HG03558 (cell line): ENCODE measurements around the gene TRIM75.
"Not testable (repeated sequence)": the region's sequence is repeated elsewhere in the genome, so short reads cannot be mapped to it uniquely, and the experiment has no call there.

ENCODE experiments used
- ATAC-seq: cut with Tn5 transposase; IDR thresholded peaks from one replicate; pipeline ENCODE4 v1.9.1; 2021; ENCODE audit warnings: moderate number of reproducible peaks; ENCODE audit not compliant: unreplicated experiment; ENCODE audit errors: extremely low read depth

Gene TRIM75

DNA sequence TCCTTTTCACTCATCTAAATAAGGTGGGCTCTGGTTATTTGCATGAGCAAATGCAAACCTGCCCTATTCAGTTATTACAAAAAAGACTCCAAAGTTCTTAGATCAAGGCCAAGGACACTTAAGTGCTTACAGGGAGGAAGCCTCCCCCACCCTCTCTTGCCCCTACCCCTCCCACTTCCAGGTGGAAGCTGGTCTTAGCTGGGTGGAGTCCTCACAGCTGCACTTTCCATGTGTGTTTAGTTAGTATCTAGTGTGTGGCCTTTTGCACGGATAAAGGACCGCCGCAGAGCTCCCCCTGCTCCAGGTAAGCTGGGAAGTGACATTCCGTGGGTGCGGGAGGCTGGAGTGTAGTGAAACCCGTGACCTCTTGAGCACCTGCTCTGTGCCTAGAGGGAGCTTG is at the start of gene TRIM75:
TSS of gene TRIM75 (plus strand) at position 222 of the 400 bp plus-strand sequence. CDS start 5,282 bp downstream, outside the sequence.
- no peak for ATAC-seq

DNA sequence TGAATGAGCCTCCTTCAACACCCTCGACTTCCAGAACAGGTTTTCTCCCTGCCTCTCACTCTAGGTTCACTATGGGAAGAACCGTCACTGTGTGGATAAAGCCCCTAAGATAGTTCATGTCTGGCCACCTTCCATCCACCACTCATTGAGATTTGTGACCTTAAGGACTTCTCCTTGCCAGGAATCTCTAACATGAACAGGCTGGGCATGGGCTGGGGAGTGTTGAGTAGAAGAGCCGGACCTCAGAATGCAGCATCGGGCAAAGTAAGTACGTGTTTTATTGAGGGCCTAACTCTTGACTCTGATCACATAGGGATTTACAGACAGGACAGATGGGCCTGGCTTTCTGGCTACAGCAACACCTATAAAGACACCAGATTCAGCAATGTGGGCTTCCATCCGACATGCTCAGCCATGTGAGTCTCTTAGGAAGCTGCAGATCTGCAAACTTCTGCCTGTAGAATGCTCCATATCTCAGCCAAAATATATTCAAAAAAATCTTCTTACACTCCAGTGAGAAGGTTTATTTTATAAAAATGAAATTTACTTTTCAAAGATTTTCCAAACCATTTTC is 48.2 kb upstream of the TRIM75 start:
- ATAC-seq = no peak

DNA sequence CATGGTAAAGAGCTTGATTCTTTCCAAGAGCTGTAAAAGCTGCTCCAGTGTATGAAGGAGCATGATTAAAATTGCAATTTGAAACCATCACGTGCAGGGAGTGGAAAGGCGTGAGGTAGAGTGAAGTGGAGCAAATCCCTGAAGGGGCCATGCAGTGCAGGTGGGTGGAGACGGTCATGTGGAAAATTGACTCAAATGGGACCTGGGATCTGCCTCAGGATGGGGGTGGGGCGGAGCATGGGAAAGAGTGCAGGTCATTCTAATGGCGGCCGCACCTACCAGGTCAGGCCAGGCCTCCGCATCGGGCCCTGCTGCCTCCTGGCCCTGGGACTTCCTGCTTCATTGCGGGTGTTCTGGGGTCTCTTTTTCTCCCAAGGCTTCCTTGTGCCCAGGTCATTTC is 47.2 kb upstream of the TRIM75 start:
- ATAC-seq = no peak

DNA sequence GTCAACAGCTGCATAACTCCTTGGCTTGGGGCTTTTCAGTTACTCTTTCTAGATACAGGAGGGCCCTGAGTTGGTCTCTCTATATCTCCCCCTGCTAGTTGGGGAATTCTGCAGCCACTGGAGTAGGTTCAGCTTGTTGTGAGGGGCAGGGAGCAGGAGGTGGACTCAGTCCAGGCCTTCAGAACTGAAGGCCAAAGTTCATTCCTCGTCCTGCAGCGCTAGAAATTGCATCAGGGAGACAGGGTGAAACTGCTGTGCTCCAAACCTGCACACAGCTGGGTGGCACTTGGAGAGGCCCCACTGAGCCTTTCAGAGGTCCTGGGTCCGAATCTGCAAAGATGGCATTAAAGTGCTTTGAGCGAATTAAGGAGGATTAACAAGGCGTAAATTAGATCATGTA is 46.8 kb upstream of the TRIM75 start:
- no peak for ATAC-seq

DNA sequence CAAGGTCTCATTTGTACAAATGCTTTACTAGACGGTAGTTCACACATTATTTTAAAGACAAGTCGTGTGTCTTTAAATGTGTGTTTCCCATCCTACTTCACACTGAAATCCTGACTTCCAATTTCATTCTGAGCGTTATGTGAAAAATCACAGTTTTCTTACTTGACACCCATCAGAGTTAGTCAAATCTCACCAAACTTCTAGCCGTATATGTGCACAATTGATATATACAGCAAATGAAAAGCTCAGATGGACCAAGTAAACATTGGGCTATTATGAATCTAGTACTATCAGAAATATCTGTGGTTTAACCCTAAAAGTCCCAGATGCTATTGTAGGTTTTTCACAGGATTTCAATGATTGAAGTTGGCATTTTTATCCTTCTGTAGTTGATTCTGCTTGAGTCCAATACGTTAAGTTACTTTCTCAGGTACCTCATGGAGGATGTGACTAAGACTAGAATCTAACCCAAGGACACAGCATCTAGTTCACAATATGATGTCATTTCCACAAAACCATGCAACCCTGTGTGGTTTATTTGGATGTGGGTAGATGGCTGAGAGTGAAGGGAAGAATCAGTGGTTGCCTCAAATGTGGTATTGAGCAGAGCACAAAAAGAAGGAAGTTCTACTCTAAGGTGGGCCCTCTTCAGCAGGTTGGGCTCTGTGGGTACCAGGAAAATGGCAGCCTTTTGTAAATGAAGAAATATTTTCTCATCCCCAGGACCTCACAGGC is 44.0 kb upstream of the TRIM75 start:
- peak; percentile 78 for ATAC-seq

DNA sequence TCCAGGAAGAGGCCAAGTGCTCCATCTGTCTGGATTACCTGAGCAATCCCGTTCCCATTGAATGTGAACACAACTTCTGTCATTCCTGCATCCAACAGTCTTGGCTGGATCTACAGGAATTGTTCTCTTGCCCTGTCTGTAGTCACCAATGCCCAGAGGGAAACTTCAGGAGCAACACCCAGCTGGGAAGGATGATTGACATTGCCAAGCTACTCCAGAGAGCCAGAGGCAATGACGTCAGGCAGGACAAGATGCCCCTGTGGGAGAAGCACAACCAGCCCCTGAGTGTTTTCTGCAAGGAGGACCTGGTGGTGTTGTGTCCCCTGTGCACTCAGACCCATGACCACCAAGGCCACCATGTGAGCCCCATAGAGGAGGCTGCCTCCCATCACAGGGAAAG is 43.2 kb upstream of the TRIM75 start:
- no peak for ATAC-seq

DNA sequence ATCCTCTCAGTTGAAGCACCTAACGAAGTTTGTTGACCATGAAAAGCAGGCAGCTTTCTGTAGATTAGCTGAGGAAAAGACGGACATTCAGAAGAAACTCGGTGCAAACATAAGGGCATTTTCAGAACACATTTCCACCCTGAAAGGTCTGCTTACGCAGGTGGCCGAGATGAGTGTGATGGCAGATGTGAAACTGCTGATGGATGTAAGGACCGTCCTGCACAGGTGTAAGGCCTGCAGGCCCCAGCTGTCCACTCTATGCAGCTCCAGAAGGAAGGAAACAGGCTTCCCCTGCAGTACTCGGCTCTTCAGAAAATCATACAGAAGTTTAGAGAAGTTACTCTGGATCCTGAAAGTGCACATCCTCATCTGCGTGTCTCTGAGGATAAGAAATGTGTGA is 42.7 kb upstream of the TRIM75 start:
- no peak for ATAC-seq

DNA sequence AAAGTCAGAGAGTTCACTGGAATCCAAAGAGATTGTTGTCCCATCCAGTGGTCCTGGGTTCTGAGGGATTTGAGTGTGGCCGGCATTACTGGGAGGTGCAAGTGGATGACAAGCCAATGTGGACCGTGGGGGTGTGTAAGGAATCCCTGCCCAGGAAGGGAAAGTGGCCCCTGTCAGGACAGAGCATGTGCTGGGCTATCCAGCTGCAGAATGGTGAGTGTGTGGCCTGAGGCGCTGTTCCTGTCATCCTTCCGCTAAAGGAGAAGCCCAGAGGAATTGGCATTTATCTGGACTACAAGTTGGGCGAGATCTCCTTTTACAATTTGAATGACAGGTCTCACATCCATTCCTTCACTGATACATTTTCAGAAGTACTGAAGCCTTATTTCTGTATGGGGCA is 42.3 kb upstream of the TRIM75 start:
- ATAC-seq = no peak

DNA sequence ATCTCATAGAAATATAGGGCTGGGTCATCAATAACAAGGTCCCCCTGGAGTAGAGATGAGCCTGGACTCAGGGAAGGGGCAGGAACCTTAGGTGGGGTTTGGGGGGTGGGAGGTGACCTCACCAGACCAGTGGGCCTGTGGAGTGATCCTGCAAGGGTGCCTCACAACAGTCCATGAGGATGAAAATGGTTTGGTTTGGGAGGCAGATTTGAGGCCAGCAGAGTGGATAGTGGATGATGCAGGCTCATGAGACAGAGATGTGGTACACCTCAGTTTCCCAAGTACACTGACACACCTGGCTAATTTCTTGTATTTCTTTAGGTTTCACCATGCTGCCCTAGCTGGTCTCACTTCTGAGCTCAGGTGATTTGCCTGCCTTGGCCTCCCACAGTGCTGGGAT is 40.0 kb upstream of the TRIM75 start:
- ATAC-seq = no peak

DNA sequence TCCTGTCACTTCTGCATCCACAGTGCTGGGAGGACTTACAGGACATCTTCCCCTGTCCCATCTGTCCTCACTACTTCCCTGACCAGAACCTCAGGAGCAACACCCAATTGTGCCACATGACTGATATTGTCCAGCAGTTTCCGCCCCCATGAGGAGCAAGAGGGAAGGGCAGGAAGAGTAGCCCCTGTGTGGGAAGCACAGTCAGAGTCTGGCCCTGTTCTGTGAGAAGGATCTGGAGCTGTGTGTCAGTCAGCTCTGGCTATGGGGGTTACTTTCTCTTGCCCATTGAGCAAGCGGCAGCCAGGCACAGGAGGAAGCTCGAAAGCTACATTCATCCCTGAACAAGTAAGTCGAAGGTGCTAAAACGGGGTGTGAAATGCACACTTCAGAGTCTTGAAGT is 36.7 kb upstream of the TRIM75 start:
- ATAC-seq = no peak

DNA sequence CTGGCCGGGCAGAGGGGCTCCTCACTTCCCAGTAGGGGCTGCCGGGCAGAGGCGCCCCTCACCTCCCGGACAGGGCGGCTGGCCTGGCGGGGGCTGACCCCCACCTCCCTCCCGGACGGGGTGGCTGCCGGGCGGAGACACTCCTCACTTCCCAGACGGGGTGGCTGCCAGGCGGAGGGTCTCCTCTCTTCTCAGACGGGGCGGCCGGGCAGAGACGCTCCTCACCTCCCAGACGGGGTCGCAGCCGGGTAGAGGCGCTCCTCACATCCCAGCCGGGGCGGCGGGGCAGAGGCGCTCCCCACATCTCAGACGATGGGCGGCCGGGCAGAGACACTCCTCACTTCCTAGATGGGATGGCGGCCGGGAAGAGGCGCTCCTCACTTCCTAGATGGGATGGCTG is 33.7 kb upstream of the TRIM75 start:
- not testable (repeated sequence) for ATAC-seq

DNA sequence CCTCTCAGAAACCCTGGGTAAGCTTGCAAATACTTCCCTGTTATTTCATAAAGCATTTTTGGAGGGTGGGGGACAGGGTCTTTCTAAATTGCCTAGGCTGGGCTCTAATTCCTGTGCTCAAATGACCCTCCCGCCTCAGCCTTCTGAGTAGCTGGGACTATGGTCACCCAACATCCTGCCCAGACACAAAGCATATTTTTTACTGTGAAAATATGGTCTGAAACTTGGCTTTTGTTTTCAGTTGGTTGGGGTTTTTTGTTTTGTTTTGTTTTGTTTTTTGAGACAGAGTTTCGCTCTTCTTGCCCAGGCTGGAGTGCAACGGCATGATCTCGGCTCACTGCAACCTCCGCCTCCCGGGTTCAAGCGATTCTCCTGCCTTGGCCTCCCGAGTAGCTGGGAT is 27.9 kb upstream of the TRIM75 start:
- not testable (repeated sequence) for ATAC-seq

DNA sequence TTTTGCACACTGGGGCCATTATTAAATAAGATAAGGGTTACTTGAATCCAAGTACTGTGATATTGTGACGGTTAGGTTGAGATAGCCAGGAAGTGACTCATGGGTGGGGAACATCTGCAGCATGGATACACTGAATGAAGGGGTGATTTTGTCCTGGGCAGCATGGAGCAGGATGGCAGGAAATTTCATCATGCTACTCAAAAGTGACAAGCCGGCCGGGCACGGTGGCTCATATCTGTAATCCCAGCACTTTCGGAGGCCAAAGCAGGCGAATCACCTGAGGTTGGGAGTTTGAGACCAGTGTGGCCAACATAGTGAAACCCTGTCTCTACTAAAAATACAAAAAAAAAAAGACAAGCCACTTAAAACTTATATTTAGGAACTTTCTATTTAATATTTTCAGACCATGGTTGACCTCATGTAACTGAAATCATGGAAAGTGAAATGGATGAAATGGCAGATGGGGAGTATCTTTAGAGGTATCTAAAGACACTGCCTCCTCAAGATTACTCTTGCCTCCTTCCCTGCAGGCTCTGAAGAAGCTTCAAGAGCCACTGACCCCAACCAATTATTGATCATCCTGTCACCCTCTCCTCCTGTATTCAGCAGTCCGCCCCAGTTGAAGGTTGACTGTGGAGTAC is 25.8 kb upstream of the TRIM75 start:
- no peak for ATAC-seq

DNA sequence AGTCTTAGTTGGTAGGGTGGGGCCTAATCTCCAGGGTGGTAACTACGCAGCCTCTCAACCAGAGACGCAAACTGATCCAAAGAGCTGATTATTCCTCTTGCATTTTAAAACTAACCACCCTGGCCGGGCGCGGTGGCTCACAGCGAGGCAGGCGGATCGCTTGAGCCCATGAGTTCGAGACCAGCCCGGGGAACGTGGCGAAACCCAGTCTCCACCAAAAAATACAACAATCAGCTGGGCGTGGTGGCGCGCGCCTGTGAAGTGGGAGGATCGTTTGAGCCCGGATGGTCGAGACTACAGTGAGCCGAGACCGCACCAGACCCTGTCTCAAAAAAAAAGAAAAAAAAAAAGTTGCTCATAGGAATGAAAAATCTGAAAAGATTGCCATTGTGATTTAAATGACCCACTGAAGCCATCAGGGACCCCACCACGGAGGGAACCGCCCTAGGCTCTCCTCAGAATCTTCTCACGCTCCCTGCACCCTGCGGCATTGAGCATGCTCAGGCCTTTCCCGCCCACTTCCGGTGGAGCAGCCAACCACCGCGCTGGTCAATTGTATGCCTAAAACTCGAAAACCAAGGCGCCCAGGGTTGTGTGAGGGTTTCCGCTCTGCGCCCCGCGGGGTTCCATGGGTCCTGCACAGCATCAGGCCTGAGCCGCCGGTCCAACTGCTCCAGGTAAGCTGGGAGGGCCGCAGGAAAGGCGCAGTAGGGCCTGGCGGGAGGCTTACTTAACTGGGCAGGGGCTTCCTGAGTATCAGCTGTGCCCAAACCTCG is 22.0 kb upstream of the TRIM75 start, which contains the start of gene TRIM60:
TSS of gene TRIM60 (plus strand) at position 564 of the 776 bp plus-strand sequence. CDS start 8,074 bp downstream, outside the sequence.
- no peak for ATAC-seq

DNA sequence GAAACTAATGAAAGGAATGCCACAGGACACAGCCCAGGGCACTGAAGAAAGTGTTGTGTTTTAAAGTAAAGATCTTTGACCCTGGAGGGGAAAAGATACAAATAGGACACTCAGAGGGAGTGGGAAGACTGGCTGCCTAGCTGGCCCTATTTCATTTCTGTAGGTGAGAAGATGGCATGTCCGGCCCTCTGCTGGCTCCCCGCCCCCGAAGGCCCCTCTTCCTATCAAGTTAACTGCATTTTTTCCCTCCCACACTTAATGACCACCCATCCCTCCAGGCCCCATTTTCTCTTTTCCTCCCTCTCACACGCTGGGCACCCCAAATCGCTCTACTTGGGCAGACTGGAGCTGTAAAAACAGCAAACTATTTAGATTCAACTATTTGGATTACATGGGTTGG is 5.5 kb upstream of the TRIM75 start:
- ATAC-seq = no peak

DNA sequence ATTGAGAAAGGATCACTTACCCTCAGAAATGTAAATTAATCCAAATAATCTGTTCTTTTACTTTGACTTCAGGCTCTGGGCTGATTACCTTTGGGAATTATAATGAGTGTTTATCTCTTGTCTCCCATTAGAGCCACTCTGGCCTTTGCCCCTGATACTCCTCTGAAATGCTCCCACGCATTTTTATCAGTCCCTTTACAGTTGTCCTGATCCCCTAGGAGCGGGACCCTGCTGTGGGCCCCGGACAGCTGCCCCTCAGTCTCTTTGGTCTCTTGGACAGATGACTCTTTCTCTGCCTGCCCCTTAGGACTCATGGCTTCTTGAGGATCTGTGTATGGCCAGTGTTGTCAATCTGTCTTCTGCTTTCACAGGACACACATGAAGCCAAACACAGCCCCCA is 1.0 kb upstream of the TRIM75 start:
- no peak for ATAC-seq

DNA sequence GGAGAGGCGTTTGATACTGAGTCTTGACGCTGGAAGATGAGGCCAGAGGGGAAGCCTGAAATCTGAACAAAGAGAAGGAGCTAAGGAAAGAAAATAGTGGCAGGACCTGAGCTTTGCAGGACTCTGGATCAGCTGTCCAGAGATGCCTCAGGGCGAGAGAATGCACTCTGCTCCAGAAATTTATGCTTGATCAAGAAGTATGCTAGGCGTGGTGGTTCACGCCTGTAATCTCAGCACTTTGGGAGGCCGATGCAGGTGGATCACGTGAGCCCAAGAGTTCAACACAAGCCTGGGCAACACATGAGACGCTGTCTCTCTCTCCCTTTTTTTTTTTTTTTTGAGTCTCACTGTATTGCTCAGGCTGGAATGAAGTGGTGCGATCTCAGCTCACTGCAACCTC is 1.9 kb downstream of the TRIM75 start:
- no peak for ATAC-seq

DNA sequence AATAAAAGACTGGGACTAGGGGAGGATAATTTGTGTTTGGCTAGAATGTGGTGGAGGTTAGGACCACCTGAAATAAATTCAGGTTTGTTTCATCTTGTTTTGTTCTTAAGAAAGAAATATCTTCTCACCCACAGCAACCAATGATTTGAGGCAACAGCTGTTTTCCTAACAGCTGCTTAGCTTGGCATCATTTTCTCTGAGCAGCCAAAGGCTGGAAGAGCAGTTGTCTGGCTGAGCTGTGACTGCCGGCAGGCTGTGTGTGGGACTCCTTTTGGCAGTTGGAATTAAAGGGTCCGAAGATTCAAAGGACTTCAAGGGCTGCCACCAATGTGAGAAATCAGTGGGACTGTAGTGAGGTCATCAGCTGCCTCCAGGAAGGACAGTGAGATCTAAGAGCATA is 5.0 kb downstream of the TRIM75 start:
- no peak for ATAC-seq

DNA sequence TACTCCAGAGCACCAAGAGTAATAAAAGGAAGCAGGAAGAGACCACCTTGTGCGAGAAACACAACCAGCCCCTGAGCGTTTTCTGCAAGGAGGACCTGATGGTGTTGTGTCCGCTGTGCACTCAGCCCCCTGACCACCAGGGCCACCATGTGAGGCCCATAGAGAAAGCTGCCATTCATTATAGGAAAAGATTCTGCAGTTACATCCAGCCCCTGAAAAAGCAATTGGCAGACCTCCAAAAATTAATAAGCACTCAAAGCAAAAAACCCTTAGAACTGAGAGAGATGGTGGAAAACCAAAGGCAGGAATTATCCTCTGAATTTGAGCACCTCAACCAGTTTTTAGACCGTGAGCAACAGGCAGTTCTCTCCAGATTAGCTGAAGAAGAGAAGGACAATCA is 5.7 kb downstream of the TRIM75 start:
- no peak for ATAC-seq

DNA sequence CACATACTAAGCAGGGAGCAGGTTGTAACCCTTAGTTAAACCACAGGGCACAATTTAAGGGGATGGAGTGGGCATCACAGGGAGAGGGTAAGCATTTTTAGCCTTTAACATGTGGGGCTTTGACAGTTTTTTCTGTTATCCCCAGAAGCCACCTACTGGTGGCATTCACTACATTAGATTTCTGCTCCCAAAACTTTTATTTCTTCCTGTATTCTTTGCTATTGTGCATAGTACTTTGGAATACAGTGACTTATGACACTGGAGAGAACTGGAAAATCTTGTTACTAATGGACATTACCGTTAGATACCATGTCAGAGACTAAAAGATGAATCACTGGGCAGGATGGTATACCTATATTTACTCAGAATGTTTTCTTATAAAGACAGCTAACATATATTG is 7.3 kb downstream of the TRIM75 start:
- no peak for ATAC-seq

DNA sequence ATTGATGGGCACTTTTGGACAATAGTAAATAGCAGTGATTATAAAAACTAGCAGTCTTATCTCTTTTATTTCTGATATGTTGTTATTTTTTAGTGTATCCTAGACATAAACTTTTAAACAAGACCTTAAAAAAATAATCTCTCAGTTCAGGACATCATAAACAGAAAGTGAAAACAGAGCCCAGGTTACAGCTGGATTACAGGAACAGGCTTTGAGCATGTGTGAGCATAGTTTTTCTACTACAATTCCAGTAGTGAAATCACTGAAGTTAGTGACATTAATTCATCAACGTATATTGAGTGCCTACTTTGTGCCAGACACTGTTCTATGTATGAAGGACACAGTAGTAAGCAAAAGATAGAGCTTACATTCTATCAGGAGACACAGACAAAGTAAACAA is 16.9 kb downstream of the TRIM75 start:
- ATAC-seq = no peak
